ENCODE measurements around the gene ANKRD50.

ANKRD50 gene

DNA sequence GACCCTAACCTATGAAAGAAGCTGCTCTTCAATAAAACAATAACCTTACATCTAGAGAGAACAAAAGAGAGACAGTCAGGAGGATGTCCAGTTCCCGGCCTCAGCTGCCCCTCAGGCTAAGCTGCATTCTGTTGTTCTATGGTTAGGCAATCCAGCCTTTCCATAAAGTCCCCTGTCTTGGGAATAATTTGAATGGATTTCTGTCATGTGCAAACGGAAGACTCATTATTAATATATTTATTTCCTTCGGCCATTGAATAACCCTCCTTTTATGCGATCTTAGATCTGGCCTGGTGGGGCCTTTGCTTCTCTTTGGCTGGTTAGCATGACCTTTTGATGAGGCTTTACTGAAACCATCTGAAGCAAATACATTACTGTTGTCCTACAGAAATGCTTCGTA is 80.1 kb downstream of the ANKRD50 start:
- H3K9me3 ChIP-seq (ENCODE audit: control insufficient read depth, insufficient read depth, low read length), result no peaks in the 10 kb centered on the region
- H3K4me1 ChIP-seq (ENCODE audit: control insufficient read depth, low read length), result no peaks in the 10 kb centered on the region
- no peaks in the 10 kb centered on the region for H3K79me2 ChIP-seq (ENCODE audit: control insufficient read depth, low read length)
- no peaks in the 10 kb centered on the region for H3K27me3 ChIP-seq (ENCODE audit: control insufficient read depth, low read length)
- no peak for TF ChIP-seq EZH2phosphoT487 (IDR thresholded peaks at IDR 0.05; ENCODE audit: borderline replicate concordance, low read length)
- TF ChIP-seq, protein P1, sequence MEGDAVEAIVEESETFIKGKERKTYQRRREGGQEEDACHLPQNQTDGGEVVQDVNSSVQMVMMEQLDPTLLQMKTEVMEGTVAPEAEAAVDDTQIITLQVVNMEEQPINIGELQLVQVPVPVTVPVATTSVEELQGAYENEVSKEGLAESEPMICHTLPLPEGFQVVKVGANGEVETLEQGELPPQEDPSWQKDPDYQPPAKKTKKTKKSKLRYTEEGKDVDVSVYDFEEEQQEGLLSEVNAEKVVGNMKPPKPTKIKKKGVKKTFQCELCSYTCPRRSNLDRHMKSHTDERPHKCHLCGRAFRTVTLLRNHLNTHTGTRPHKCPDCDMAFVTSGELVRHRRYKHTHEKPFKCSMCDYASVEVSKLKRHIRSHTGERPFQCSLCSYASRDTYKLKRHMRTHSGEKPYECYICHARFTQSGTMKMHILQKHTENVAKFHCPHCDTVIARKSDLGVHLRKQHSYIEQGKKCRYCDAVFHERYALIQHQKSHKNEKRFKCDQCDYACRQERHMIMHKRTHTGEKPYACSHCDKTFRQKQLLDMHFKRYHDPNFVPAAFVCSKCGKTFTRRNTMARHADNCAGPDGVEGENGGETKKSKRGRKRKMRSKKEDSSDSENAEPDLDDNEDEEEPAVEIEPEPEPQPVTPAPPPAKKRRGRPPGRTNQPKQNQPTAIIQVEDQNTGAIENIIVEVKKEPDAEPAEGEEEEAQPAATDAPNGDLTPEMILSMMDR (IDR thresholded peaks at IDR 0.05; ENCODE audit: low read depth, low read length, poor library complexity, severe bottlenecking), result no peak
- no peaks in the 10 kb centered on the region for H3K36me3 ChIP-seq (ENCODE audit: control insufficient read depth, low read length)
- no peaks in the 10 kb centered on the region for H3F3A ChIP-seq (ENCODE audit: control insufficient read depth, insufficient read depth)
- H3K27ac ChIP-seq (ENCODE audit: low read depth, low read length), result no peak overlapping the region
- no peaks in the 10 kb centered on the region for H4K20me1 ChIP-seq (ENCODE audit: control insufficient read depth, insufficient read depth, low read depth, low read length)
- H3K4me2 ChIP-seq (ENCODE audit: low read length), result no peak overlapping the region
- no peak overlapping the region for H3K4me3 ChIP-seq (ENCODE audit: low read length)
- no peaks in the 10 kb centered on the region for H3K9me2 ChIP-seq (replicated peaks; ENCODE audit: control insufficient read depth, low read length)

DNA sequence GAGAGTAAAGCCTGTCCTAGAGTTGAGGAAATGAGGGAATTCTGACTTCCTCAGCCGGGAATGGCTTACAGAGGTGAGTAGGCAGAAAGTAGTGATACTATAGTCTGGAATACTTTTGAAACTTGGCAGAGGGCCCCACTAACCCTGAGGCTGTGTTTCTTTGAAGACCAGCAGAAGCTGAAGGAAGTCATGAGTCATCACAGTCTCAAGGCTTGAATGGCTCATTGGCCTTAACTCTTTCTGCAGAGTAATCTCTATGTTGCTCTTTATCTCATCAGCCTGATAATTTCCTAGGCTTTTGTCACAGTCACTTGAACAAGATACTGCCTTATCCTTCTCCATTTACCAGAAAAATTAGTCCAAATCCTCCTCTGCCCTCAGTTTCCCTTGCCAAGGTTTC is 80.8 kb downstream of the ANKRD50 start:
- H3K36me3 ChIP-seq (ENCODE audit: control insufficient read depth, low read length), result no peaks in the 10 kb centered on the region
- H3K27me3 ChIP-seq (ENCODE audit: control insufficient read depth, low read length), result no peaks in the 10 kb centered on the region
- no peaks in the 10 kb centered on the region for H3K79me2 ChIP-seq (ENCODE audit: control insufficient read depth, low read length)
- H3F3A ChIP-seq (ENCODE audit: control insufficient read depth, insufficient read depth), result no peaks in the 10 kb centered on the region
- H3K9me2 ChIP-seq (replicated peaks; ENCODE audit: control insufficient read depth, low read length), result no peaks in the 10 kb centered on the region
- no peaks in the 10 kb centered on the region for H3K9me3 ChIP-seq (ENCODE audit: control insufficient read depth, insufficient read depth, low read length)
- H4K20me1 ChIP-seq (ENCODE audit: control insufficient read depth, insufficient read depth, low read depth, low read length), result no peaks in the 10 kb centered on the region
- H3K27ac ChIP-seq (ENCODE audit: low read depth, low read length), result no peak overlapping the region
- TF ChIP-seq EZH2phosphoT487 (IDR thresholded peaks at IDR 0.05; ENCODE audit: borderline replicate concordance, low read length), result no peak
- TF ChIP-seq, protein P1 (IDR thresholded peaks at IDR 0.05; ENCODE audit: low read depth, low read length, poor library complexity, severe bottlenecking), result no peak
- H3K4me3 ChIP-seq (ENCODE audit: low read length), result no peak overlapping the region
- no peaks in the 10 kb centered on the region for H3K4me1 ChIP-seq (ENCODE audit: control insufficient read depth, low read length)
- H3K4me2 ChIP-seq (ENCODE audit: low read length), result no peak overlapping the region

DNA sequence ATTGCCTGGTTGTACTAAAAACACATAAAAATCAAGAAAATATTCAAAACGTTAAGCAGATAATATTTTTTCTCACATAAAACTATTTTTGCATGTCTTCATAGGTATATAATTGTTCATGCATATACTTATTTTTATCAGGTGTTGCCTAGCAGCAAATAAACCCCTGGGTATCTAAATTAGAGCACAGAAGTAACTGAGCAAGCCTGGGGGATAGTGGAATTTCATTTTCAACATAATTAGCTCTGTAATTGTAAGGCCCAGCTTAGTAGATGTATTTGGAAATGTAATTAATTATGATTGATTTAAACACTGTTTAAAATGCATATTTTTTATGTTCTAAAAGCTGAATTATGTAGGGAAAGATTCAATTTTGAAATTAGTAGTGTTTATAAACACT is 82.9 kb downstream of the ANKRD50 start:
- Histone ChIP-seq H3K36me3 (ENCODE audit: control insufficient read depth, low read length) (no peaks in the 10 kb centered on the region), H3K27ac (ENCODE audit: low read depth, low read length) (no peak overlapping the region), H3F3A (ENCODE audit: control insufficient read depth, insufficient read depth) (no peaks in the 10 kb centered on the region), H4K20me1 (ENCODE audit: control insufficient read depth, insufficient read depth, low read depth, low read length) (no peaks in the 10 kb centered on the region), H3K79me2 (ENCODE audit: control insufficient read depth, low read length) (no peaks in the 10 kb centered on the region), H3K4me2 (ENCODE audit: low read length) (no peak overlapping the region), H3K9me2 (replicated peaks; ENCODE audit: control insufficient read depth, low read length) (no peaks in the 10 kb centered on the region), H3K4me1 (ENCODE audit: control insufficient read depth, low read length) (no peaks in the 10 kb centered on the region), H3K9me3 (ENCODE audit: control insufficient read depth, insufficient read depth, low read length) (no peaks in the 10 kb centered on the region), H3K27me3 (ENCODE audit: control insufficient read depth, low read length) (no peaks in the 10 kb centered on the region), H3K4me3 (ENCODE audit: low read length) (no peak overlapping the region)
- TF ChIP-seq, protein P1 (IDR thresholded peaks at IDR 0.05; ENCODE audit: low read depth, low read length, poor library complexity, severe bottlenecking), result no peak
- TF ChIP-seq EZH2phosphoT487 (IDR thresholded peaks at IDR 0.05; ENCODE audit: borderline replicate concordance, low read length), result no peak
